T-helper 1 cell treated with Interleukin-12 subunit alpha and Interleukin-12 subunit beta and Interleukin-4 antibody, amounts not matched to agents 30 μg/mL and 1 μg/mL, for 36 hours (primary cell): ENCODE measurements around the gene PUS1.

ENCODE experiments used
- H3K27ac Mint-ChIP-seq: one replicate; pipeline ENCODE4 v1.8.0; 2021; ENCODE audit warnings: mild to moderate bottlenecking, mixed read lengths
- H3K27me3 Mint-ChIP-seq: one replicate; pipeline ENCODE4 v1.8.0; 2021; ENCODE audit warnings: low read depth, mixed read lengths
- H3K36me3 Mint-ChIP-seq: one replicate; pipeline ENCODE4 v1.8.0; 2021; ENCODE audit warnings: low read depth, mixed read lengths
- H3K4me1 Mint-ChIP-seq: one replicate; pipeline ENCODE4 v1.8.0; 2021; ENCODE audit warnings: low read depth, mixed read lengths
- H3K4me3 Mint-ChIP-seq: one replicate; pipeline ENCODE4 v1.8.0; 2021; ENCODE audit warnings: mild to moderate bottlenecking, moderate library complexity, mixed read lengths
- H3K9me3 Mint-ChIP-seq: one replicate; pipeline ENCODE4 v1.8.0; 2021; ENCODE audit warnings: mixed read lengths

The PUS1 gene

GRCh38 chr12:131909081-131909751 is 19.9 kb upstream of the PUS1 start:
- no peaks in the 10 kb centered on the region for H3K27me3 Mint-ChIP-seq
- no peak overlapping the region for H3K27ac Mint-ChIP-seq
- no peaks in the 10 kb centered on the region for H3K36me3 Mint-ChIP-seq
- H3K4me1 Mint-ChIP-seq, result peaks cover 4% of the 10 kb centered on the region
- H3K9me3 Mint-ChIP-seq, result no peaks in the 10 kb centered on the region
- no peak overlapping the region for H3K4me3 Mint-ChIP-seq

GRCh38 chr12:131909752-131910219 is 19.3 kb upstream of the PUS1 start:
- no peaks in the 10 kb centered on the region for H3K27me3 Mint-ChIP-seq
- H3K27ac Mint-ChIP-seq, result no peak overlapping the region
- no peak overlapping the region for H3K4me3 Mint-ChIP-seq
- H3K36me3 Mint-ChIP-seq, result no peaks in the 10 kb centered on the region
- peaks cover 4% of the 10 kb centered on the region for H3K4me1 Mint-ChIP-seq
- no peaks in the 10 kb centered on the region for H3K9me3 Mint-ChIP-seq

- no peak overlapping the region for H3K27ac Mint-ChIP-seq
- H3K4me3 Mint-ChIP-seq, result no peak overlapping the region
- peaks cover 3% of the 10 kb centered on the region for H3K4me1 Mint-ChIP-seq
- H3K27me3 Mint-ChIP-seq, result no peaks in the 10 kb centered on the region
- H3K36me3 Mint-ChIP-seq, result no peaks in the 10 kb centered on the region
- H3K9me3 Mint-ChIP-seq, result no peaks in the 10 kb centered on the region
Measured at GRCh38 chr12:131910302-131911027, 18.6 kb upstream of the PUS1 start.

GRCh38 chr12:131911028-131911650 is 17.9 kb upstream of the PUS1 start:
- H3K36me3 Mint-ChIP-seq, result no peaks in the 10 kb centered on the region
- H3K27ac Mint-ChIP-seq, result no peak overlapping the region
- no peaks in the 10 kb centered on the region for H3K9me3 Mint-ChIP-seq
- no peak overlapping the region for H3K4me3 Mint-ChIP-seq
- no peaks in the 10 kb centered on the region for H3K27me3 Mint-ChIP-seq
- no peaks in the 10 kb centered on the region for H3K4me1 Mint-ChIP-seq

GRCh38 chr12:131911851-131912477 is 17.1 kb upstream of the PUS1 start:
- H3K4me3 Mint-ChIP-seq, result no peak overlapping the region
- no peaks in the 10 kb centered on the region for H3K27me3 Mint-ChIP-seq
- H3K9me3 Mint-ChIP-seq, result no peaks in the 10 kb centered on the region
- no peak overlapping the region for H3K27ac Mint-ChIP-seq
- H3K36me3 Mint-ChIP-seq, result no peaks in the 10 kb centered on the region
- no peaks in the 10 kb centered on the region for H3K4me1 Mint-ChIP-seq

- Mint-ChIP-seq H3K4me3 (no peak overlapping the region), H3K27me3 (no peaks in the 10 kb centered on the region), H3K9me3 (no peaks in the 10 kb centered on the region), H3K4me1 (no peaks in the 10 kb centered on the region), H3K36me3 (no peaks in the 10 kb centered on the region), H3K27ac (no peak overlapping the region)
Measured at GRCh38 chr12:131912518-131913274, 16.4 kb upstream of the PUS1 start.

GRCh38 chr12:131913666-131914065 is 15.4 kb upstream of the PUS1 start:
- Mint-ChIP-seq H3K36me3 (no peaks in the 10 kb centered on the region), H3K4me3 (no peak overlapping the region), H3K27ac (no peak overlapping the region), H3K27me3 (no peaks in the 10 kb centered on the region), H3K4me1 (no peaks in the 10 kb centered on the region), H3K9me3 (no peaks in the 10 kb centered on the region)

- no peaks in the 10 kb centered on the region for H3K9me3 Mint-ChIP-seq
- H3K36me3 Mint-ChIP-seq, result no peaks in the 10 kb centered on the region
- no peaks in the 10 kb centered on the region for H3K27me3 Mint-ChIP-seq
- no peak overlapping the region for H3K4me3 Mint-ChIP-seq
- no peak overlapping the region for H3K27ac Mint-ChIP-seq
- H3K4me1 Mint-ChIP-seq, result no peaks in the 10 kb centered on the region
Measured at GRCh38 chr12:131914179-131914702, 14.8 kb upstream of the PUS1 start.

GRCh38 chr12:131915000-131915689 is 13.9 kb upstream of the PUS1 start:
- no peaks in the 10 kb centered on the region for H3K36me3 Mint-ChIP-seq
- no peak overlapping the region for H3K27ac Mint-ChIP-seq
- H3K4me1 Mint-ChIP-seq, result no peaks in the 10 kb centered on the region
- no peaks in the 10 kb centered on the region for H3K27me3 Mint-ChIP-seq
- H3K4me3 Mint-ChIP-seq, result no peak overlapping the region
- H3K9me3 Mint-ChIP-seq, result no peaks in the 10 kb centered on the region

- no peaks in the 10 kb centered on the region for H3K9me3 Mint-ChIP-seq
- no peaks in the 10 kb centered on the region for H3K4me1 Mint-ChIP-seq
- no peak overlapping the region for H3K4me3 Mint-ChIP-seq
- H3K27me3 Mint-ChIP-seq, result no peaks in the 10 kb centered on the region
- no peaks in the 10 kb centered on the region for H3K36me3 Mint-ChIP-seq
- no peak overlapping the region for H3K27ac Mint-ChIP-seq
Measured at GRCh38 chr12:131915823-131916222, 13.3 kb upstream of the PUS1 start.

GRCh38 chr12:131916306-131917138 is 12.6 kb upstream of the PUS1 start:
- Mint-ChIP-seq H3K4me3 (no peak overlapping the region), H3K9me3 (no peaks in the 10 kb centered on the region), H3K4me1 (no peaks in the 10 kb centered on the region), H3K27me3 (no peaks in the 10 kb centered on the region), H3K36me3 (no peaks in the 10 kb centered on the region), H3K27ac (no peak overlapping the region)

GRCh38 chr12:131917139-131917710 is 11.9 kb upstream of the PUS1 start:
- Mint-ChIP-seq H3K9me3 (no peaks in the 10 kb centered on the region), H3K4me3 (no peak overlapping the region), H3K36me3 (no peaks in the 10 kb centered on the region), H3K27me3 (no peaks in the 10 kb centered on the region), H3K4me1 (no peaks in the 10 kb centered on the region), H3K27ac (no peak overlapping the region)
